Activated T-cell treated with anti-CD3 and anti-CD28 coated beads, Interleukin-2, amount 50 U/mL, for 1 hour (primary cell): ENCODE measurements around the gene MYO9B.

Experiments used
- DNase-seq: peaks from one replicate; pipeline ENCODE4 v3.0.0-alpha.2; 2020

MYO9B gene

DNA sequence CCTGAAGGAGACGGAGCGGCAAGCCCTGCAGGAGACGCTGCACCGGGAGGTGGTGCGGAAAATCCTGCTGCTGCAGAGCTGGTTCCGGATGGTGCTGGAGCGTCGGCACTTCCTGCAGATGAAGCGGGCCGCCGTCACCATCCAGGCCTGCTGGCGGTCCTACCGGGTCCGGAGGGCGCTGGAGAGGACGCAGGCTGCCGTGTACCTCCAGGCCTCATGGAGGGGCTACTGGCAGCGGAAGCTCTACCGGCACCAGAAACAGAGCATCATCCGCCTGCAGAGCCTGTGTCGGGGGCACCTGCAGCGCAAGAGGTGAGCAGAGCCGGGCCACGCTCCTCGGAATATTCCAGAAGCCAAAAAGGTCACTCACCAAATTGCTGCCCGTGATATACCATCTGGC, 117.2 kb downstream of the MYO9B start:
- no peak for DNase-seq

- no peak for DNase-seq
Measured at GRCh38 chr19:17194608-17195007, 119.0 kb downstream of the MYO9B start.

DNA sequence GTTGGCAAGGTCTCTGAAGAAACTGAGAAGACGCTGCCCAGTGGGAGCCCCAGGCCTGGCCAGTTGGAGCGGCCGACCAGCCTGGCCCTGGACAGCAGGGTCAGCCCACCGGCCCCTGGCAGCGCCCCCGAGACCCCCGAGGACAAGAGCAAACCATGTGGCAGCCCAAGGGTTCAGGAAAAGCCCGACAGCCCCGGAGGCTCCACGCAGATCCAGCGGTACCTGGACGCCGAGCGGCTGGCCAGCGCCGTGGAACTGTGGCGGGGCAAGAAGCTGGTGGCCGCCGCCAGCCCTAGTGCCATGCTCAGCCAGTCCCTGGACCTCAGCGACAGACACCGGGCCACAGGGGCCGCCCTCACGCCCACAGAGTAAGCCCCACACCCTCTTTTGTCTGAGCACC, 119.5 kb downstream of the MYO9B start:
- no peak for DNase-seq

DNA sequence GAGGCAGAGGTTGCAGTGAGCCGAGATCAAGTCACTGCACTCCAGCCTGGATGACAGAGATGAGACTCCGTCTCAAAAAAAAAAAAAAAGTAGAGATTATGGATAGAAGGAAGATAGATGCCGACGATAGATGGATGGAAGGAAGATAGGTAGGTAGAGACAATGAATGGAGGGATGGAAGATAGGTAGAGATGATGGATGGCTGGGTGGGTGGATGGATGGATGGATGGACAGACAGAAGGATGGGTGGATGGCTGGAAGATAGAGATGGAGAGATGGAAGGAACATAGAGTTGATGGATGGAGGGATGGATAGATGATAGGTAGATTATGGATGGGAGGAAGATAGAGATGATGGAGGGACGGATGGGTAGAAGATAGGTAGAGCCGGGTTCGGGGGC, 121.0 kb downstream of the MYO9B start:
- DNase-seq: no peak

GRCh38 chr19:17197666-17198065, 122.1 kb downstream of the MYO9B start:
- no peak for DNase-seq

DNA sequence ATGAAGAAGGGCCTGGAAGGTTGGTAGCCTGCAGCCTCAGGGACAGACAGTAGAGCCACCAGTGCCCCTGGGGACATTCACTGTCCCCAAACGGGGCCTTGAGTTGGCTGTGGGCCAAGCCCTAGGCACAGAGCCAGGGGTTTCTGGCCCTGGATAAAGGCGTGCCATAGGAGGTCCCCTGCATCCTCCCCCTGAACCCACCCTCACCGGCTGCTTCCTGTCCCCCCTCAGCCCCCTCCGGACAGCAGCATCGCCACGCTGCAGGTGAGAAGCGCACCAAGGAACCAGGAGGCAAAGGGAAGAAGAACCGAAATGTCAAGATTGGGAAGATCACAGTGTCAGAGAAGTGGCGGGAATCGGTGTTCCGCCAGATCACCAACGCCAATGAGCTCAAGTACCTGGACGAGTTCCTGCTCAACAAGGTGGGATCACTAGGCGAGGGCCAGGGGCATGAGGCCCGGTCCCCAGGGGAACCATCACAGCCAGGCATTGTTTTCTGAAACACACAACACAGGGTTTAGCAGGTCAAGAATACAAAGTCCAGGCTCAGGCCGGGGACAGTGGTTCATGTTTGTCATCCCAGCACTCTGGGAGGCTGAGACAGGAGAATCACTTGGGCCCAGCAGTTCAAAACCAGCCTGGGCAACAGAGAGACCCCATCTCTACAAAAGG, 125.0 kb downstream of the MYO9B start:
- DNase-seq: no peak

DNA sequence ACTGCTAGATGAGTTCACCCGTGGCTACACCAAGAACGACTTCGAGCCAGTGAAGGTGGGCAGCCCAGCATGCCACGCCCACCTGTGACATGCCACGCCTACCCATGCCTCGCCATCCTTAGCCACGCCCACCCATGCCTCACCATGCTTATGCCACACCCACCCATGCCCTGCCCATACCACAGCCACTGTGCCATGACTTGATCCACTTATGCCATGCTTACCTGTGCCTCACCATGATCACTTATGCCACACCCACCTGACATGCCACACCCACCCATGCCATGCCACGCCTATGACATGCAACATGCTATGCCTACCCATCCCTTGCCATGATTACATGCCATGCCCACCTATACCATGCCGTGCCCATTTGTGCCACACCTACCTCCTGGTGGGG, 126.7 kb downstream of the MYO9B start:
- no peak for DNase-seq

GRCh38 chr19:17202713-17203112, 127.1 kb downstream of the MYO9B start:
- no peak for DNase-seq

DNA sequence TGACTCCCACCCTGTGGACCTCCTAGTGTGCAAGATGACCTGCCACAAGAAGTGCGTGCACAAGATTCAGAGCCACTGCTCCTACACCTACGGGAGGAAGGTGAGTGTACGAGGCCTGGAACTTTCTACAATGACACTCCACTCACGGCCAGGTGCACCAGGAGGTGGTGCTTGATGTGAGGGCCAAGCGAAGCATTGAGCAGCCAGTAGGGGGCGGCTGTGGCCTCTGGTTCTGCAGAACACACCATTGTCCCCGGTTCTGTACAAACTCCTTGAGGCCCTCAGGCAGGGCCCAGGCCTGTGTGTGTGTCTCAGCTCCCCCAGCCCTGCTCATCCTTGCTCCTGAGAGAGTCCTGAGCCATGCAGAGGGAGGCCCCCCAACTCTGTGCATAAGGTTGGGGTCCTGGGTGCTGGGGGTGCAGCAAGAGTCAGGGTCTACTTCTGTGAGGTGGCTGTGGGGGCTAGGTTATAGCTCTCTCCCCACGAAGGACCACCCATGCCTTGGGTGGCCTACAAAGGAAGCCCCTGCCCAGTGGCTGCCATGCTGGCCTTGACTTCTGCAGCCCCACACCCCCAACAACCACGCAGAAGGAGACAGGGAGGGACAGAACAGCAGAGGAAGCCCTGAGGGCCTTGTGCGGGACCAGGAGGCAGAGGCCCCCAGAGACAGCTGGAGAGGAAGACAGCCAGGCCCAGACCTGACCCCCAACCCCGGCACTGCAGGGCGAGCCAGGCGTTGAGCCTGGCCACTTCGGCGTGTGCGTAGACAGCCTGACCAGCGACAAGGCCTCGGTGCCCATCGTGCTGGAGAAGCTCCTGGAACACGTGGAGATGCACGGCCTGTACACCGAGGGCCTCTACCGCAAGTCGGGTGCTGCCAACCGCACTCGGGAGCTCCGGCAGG, 129.9 kb downstream of the MYO9B start:
- DNase-seq: peak; percentile 69

- no peak for DNase-seq
Measured at GRCh38 chr19:17206736-17207581, 131.4 kb downstream of the MYO9B start.

DNA sequence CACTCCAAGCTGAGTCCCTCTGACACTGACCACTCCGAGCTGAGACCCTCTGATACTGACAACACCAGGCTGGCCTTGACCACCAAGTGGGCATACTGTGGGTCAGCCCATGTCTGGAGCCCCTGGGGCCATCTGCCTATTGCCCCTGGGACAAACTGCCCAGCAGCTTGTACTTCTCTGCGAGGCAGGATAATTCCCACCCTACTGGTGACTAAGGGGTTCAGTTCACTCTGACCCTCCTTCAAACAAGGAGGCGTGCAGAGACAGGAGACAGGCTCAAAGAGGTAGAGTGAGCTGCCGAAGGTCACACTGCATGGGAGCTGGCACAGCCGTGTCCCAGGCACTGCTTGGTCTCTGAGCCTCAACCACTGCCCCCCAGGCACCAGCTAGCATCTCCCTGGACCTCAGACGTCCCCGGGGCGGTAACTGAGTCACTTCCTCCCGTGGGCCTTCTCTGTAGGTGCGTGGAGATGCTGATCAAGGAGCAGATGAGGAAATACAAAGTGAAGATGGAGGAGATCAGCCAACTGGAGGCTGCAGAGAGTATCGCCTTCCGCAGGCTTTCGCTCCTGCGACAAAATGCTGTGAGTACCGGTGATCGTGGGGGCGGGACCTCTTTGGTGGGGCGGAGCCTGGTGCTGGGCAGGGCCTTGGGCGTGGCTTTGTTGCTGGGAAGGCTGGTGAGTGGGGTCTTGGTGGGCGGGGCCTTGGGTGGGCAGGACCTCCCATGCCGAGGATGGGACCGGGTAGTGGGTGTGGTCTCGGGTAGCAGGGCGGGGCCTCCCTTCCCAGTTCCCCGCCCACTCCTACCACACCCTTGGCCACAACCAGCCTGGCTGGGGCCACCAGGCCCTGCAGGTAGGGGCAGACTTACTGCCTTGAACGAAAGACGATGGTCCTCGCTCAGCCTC, 133.8 kb downstream of the MYO9B start:
- peak; percentile 48 for DNase-seq

GRCh38 chr19:17210296-17210695, 134.7 kb downstream of the MYO9B start:
- no peak for DNase-seq

GRCh38 chr19:17211547-17212446, 136.2 kb downstream of the MYO9B start:
- no peak for DNase-seq

- no peak for DNase-seq
Measured at GRCh38 chr19:17213334-17213733, 137.8 kb downstream of the MYO9B start.

DNA sequence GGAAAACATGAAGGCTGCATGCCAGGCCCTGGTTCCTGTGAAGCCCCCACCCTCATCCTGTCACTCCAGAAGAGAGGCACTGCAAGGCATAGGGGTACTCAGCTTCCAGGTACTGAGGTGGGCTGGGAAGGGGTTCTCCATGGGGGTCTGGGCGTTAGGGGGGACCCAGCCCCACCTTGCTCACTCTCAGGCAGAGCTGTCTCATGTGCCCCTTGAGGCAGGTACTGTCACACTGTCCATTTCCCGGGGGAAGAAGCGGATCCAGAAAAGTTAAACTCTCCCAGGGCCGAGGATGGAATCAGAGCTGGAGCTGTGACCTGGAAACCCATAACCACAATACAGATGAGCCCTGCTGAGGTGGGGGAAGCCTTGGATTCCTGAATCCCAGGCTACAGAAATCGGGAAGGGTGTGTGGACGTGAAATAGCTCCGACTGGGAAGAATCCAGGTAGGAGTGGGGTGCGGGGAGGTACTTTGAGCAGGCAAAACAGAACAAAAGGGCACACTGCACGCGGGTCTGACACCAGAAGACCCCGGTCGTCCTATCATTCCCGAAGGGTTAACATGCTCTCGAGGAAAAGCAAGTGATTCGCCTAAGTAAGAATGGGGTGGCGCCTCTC, 139.0 kb downstream of the MYO9B start:
- no peak for DNase-seq

- peak; percentile 83 for DNase-seq
Measured at GRCh38 chr19:17215127-17215971, 139.8 kb downstream of the MYO9B start, which contains the start of gene USE1. TSS of gene USE1 (plus strand) at chr19:17215357. CDS start at chr19:17215406, 49 bp downstream.

DNA sequence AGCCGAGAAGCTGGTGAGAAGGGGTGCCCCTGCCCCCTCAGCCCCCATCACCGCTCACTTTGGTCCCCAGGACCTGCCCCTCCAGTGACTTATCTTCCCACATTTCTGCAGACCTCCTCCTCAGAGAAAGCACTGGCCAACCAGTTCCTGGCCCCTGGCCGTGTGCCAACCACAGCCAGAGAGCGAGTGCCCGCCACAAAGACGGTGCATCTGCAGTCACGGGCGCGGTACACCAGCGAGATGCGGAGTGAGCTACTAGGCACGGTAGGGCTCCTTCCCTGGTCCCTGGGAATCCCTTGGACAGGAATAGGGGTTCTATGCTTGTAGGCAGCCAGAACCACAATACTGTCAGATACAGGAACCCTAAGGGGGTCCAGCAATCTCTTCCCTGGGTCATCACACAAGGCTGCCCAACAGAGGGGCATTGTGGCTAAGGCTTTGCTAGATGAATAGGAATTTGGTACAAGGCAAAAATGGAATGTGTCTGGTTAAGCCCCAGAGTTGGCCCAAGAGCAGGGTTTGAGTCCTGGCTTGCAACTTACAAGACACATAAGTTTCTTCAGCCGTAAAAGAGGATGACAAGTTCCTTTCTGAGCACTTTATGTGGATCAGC, 140.6 kb downstream of the MYO9B start:
- no peak for DNase-seq

- no peak for DNase-seq
Measured at GRCh38 chr19:17219286-17219685, 143.7 kb downstream of the MYO9B start.

GRCh38 chr19:17220207-17220758, 144.7 kb downstream of the MYO9B start:
- peak; percentile 31 for DNase-seq
